Hematopoietic multipotent progenitor cell treated with erythropoietin and hydrocortisone succinate and interleukin-3 and kit ligand, for 15 days (in vitro differentiated cells): ENCODE data around the gene ARVCF.

Source experiments
- DNase-seq: peaks from one replicate; pipeline ENCODE4 v3.0.0-alpha.2; 2015; ENCODE audit warnings: low spot score

The ARVCF gene

DNA sequence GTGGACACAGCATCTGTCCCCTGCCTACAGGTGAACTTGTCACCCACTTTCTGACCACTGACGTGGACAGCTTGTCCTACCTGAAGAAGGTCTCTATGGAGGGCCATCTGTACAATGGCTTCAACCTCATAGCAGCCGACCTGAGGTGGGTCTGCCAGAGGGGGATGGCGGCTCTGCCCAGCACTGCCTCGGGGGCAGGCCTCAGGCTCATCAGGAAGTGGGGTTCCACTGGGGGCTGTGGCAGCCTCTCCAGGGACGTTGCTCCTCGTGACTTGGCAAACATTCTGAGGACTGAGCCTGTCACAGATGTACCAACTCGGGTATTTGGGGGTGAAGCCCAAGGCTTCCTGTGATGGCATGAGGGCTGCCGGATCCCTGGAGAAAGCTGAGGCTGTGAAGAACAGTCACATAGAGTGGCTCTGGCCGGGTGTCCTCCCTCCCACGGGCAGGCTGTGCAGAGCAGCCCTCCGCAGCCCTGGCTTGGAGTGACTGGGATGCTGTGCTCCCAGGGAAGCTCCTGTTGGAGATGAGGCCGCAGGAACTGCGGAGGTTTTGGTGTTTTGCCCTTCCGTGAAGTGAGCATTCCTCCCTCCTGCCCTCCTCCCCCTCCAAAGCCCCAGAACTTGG, 36.9 kb upstream of the ARVCF start:
- DNase-seq: no peak

DNA sequence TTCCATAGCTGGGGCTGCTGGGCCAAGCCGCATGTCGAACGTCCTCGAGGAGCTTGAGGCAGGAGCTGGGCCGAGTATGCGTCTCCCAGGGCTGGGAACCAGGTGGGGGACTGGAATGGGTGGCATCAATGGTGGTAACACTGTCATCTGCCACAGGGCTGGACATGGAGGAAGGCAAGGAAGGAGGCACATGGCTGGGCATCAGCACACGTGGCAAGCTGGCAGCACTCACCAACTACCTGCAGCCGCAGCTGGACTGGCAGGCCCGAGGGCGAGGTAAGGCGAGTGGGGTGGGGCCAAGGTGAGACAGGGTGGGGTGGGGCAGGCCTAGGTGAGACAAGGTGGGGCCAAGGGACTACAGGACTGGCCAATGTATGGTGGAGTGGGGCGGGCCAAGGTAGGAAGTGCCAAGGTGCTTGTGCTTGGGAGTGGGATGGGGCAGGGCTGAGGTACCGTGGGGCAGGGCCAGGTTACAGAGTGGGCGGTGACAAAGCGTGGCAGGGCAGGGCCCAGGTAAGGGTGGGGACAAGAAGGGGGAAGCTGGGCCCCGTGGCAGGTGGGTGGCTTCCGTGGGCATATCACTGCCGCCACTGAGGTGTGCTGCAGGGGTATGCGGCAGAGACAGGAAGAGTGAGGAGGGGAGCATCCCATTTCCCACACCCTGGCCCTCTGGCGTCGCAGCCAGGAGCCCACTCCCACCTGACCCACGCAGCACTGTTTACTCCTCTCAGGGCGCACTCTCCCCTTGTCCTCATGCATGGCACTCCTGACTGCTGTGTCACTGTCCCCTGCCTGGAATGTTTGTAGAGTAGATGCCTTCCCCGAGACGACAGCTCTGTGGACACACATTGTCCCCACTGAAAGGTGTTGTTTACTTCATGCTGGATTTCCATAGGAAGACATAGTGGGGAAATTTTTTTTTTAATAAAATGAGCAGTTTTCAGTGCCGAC, 36.0 kb upstream of the ARVCF start:
- DNase-seq: no peak

DNA sequence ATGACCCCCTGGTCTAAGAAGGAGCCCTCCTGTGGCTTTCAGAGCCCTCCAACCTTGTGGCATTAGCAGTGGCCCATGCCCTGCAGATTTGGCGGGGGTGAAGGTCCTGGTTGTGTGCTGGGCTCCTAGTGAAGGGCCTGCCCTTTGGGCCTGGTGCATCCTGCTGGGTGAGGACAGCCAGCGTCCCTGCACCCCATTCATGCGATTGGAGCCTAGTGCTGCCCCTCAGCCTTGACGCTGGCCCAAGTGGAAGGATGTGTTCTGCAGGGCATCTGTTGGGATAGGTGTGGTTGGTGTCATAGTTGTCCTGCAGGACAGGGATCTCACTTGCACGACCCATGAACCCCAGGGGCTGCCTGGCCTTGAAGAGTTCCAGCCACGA, 35.3 kb upstream of the ARVCF start:
- DNase-seq: no peak

DNA sequence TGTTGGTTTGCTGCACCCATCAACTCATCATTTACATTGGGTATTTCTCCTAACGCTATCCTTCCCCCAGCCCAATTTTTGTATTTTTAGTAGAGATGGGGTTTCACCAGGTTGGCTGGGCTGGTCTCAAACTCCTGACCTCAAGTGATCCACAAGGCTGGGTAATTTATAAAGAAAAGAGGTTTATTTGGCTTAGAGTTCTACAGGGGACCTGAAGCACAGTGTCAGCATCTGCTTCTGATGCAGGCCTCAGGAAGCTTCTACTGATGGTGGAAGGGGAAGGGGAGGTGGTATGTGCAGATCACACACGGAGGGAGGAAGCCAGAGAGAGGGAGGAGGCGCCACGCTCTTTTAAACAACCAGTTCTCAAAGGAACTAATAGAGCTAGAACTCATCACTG, 30.1 kb upstream of the ARVCF start:
- DNase-seq: no peak

DNA sequence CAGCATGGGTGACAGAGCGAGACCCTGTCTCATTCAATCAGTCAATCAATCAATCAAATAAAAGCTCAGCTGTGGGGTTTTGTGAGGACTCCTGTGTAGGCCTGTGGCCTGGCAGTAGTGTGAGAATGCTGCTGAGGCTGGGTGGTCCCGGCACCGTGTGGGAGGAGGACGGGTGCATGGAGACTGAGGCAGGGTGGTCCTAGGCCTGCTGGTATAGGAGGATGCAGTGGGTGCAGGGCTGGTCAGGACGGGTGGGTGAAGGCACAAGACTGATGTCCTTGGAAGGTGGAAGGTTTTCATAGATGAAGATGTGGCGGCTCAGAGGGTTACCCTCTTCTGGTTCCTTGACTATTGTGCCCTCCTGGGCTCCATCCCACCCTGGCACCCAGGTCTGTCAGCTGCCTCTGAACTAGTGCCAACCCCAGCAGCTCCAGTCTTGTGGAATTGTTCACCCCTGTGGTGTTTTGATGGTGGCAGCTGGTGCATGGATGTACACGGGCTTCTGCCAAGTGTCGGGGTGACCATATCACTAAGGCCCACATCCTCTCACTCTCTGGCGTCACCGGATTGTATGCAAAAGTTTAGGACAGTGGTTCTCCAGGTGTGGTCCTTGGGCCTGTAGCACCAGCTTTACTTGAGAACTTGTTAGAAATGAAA, 28.0 kb upstream of the ARVCF start:
- DNase-seq: no peak

DNA sequence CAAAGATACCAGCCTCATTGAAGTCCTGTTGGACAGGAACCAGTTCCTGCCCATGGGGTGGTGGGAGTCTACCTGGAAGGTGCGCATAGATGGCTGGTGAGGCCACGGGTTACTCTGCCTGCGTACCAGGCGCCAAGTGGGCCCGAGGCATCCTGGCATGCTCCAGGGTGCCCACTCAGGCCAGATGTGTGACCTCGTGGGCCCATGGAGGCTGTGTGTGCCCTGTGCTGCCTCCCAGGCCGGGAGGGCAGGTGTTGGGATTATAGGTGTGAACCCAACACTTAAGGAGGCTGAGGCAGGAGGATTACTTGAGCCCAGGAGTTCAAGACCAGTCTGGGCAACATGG, 27.3 kb upstream of the ARVCF start:
- no peak for DNase-seq

DNA sequence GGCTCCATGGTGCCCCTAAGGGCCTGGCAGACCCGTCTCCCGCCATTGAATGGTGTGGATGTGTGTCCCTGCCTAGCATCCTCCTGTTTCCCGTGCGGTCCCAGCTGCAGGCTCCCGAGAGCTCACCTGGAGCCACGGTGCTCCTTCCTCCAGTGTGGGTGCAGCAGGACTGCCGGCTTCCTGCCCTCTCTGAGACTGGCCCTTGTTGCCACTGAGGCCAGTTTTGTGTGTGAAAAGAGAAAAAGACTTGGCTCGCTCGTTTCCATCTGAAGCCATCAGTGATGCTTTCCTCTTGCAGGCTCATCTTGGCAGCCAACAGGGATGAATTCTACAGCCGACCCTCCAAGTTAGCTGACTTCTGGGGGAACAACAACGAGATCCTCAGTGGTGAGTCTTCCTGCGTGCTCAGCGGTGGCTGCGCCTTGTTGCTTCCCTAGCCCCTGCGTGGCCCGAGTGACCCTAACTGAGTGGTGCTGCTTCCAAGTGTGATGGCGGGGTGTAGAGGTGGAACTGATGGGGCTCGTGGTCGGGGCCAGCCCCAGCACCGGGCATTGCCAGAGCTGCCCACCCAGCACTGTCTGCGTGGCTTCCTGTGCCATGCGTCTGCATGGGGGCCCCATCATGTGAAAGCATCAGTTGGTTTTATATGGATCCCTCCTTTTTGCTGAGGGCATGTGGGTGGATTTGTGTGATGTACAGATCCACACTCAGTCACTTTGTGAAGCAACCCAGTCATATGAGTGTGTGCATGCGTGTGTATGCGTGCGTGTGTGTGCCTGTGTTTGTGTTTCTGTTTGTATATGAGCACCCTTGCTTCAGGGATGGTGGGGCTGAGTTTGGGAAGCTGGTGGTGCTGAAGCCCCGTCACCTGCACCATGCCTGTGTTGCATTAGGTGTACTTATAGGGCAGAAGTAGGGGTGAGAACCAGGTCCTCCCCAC, 26.7 kb upstream of the ARVCF start:
- no peak for DNase-seq

DNA sequence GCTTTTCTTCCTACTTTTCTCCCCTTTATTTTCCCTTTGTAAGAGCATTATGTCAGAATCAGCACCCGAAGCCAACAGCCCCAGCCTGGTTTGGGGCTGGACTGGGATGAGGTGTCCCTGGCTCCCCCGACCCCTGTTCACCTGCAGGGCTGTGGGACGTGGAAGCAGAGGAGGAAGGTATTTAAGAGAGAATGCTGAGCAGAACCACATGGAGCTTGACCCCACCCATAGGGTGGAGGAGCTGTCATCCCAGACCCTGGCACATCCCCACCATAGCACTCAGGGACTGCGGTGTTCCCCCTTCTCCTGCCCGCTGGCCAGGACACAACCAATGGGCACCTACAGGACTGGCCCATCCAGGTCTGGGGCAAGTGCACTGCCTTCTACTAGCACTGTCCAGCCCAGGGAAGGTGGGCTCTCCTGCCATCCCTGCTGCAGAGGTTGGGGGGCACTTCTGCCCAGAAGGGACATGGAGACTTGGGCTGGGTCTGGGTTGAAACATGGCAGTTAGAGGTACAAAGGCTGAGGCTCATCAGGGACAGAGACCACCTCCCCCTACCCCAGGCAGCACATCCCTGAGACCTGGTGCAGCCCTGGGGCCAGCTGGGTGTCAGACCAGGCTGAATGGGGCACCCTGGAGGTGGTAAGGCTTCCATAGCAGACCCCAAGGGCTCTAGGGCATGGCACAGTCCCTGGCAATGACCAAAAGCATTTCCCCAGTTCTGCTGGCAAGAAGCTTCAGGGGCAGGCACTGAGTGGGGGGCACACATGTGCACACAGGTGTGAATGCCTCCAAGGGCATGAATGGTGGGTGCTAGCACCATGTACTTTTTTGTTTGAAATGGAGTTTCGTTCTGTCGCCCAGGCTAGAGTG, 23.9 kb upstream of the ARVCF start:
- DNase-seq: no peak

DNA sequence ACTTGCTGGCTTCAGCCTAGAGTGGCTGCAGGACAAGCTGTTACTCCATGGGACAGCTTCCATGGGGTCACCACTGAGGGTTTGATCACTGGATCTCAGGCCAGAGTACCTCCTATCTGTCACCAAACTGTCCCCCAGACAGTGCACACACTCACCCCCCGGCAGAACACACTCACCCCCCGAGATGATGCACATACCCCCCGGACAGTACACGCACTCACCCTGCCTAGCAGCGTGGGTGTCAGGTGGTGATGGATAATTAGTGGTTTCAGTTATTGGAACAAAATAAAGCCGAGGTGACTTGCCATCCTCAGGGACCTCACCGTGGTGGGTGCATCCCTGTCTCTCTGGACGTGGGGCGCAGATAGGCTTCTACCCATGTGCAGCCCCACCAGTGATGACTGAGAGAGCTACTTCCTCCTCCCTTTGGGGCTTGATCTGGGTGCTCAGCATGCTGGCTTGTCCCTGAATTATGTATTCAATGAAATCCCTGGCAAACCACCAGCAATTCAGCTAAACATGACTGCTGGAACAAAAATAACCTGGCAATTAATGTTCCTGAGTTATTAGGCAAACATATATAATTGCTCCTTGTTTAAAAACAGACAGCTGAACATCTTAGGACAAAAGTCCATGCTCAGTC, 23.2 kb upstream of the ARVCF start:
- no peak for DNase-seq

DNA sequence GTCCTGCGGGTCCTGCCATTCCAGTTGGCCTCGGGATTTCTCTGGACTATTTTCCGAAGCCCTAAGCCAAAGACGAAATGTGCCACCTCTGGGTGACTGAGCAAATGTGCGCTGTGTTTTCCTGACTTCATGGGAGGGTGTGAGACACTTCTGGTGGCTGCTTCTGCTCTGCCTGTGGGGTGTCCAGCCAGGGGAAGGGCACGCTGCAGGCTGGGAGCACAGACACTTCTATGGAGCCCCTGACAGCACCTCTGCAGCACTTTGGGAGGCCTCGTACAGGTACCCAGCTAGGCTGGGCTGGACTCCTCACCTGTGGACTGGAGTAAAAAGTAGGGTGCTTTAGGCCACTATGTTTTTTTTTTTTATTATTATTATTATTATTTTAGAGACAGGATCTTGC, 22.0 kb upstream of the ARVCF start:
- DNase-seq: no peak

DNA sequence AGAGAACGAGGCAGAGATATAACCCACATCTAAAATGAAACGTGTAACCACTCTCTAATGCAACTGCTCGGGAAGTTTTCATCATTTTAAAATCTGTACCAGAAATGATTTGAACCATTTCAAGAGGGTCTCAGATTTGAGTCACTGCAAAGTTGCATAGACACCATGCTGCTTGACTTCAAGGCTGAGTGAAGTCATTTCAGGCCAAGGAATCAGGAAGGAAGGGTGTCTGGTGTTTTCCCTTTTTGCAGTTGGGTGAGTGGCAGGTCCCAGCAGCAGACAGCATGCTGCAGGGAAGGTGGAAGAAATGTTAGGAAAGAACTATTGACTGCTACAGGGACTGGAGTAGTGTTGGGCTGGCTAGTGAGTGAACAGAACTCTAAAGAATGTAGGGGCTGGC, 20.8 kb upstream of the ARVCF start:
- DNase-seq: no peak

DNA sequence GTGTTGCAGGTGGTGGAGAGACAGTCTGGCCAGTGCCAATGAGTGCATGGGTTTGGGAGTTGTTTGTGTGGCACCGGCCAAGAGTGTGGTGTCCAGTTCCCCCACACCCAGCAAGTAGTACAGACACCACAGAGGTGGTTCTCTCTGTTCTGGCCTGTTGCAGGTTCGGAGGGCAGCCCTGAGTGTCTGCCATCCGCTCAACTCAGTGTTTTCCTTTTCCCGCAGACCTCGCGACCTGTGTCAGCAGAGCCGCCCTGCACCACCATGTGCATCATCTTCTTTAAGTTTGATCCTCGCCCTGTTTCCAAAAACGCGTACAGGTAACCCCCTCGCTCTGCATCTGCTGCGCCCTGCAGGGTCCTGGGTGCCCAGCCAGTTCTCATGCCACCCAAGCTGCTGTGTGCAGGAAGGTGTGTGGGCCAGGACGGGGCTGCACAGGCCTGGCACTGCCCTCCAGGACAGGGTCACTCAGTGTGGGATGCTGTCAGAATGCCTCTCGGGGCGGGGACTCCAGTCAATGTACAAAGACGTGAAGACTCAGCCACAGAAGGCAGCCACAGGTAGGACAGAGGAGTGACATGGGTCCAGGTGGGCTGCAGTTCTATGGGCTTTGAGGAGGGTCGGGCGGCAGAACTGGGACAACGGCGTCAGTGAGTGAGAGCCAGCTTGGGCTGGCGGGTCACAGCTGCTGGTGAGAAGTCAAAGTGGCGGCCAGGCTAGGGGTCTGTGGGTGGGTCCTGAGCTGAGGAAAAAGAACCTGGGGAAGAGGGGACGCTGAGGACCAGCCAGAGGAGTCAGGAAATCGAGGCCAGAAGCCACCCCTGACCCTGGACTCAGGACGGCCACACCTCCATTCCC, 20.1 kb upstream of the ARVCF start:
- DNase-seq: no peak

DNA sequence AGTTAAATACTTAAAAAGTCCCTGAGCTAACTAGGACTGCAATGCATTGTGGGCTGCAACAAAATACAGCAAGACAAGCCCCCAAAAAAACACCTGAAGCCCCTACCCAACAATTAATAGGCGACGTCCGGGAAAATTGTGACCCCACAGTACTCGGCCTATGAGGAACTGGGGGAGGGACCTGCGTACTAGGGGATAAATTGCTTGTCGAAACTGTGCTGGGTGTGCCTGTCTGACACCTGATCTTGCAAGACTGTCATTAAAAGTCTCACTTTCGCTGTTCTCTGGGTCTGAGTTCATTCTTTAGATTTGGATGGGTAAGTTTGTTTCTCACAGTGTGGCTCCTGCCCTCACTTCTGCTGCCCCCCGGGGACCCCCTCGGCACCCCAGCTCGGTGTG, 19.5 kb upstream of the ARVCF start:
- no peak for DNase-seq

DNA sequence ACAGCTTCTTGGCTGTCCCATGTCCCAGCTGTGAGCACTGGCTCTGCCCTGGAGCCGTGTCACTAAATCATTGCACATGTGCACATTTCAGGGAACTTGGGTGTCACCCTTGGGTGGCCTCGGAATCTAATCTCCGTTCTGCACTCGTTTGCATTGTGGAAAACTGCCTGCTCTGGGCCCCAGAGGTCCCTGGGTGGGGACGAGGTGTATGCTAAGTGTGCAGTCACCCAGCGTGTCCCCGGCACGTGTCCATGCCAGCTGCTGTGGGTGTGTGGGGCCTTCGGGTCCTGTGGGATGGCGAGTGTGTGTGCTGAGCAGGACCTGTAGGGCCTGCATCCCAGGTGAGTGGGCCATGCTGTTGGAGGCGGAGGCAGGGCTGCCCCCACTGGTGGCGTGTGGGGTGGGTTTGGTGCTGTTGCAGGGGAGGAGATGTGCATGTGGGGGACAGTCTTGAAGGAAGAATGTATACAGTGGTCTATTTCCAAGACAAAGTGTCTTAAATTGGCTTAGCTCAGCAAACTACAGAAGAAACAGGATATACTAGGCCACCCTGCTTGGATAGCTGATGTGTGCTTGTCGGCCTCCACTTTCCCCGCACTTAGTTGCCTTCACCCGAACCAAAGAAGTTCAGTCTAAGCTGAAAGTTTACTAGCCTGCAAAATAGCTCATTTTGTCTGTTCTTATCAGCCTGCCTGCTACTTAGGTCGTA, 18.9 kb upstream of the ARVCF start:
- peak; percentile 70 for DNase-seq

DNA sequence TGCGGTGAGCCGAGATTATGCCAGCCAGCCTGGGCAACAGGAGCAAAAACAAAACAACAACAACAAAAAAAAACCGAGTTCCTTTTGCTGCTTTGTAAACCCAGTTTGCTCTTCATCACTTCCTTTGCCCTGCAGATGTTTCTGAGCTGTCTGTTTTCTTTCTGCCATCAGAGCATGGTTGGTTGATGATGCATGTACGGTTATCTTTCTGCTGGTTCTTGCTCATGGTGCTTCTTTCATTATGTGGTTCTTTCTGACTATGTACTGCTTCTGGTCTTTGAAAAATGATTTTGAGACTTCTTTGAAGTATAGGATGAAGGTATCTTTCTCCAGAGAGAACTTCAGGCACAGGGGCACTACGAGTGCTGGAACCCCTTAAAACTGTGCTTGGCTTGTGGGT, 17.5 kb upstream of the ARVCF start:
- no peak for DNase-seq

DNA sequence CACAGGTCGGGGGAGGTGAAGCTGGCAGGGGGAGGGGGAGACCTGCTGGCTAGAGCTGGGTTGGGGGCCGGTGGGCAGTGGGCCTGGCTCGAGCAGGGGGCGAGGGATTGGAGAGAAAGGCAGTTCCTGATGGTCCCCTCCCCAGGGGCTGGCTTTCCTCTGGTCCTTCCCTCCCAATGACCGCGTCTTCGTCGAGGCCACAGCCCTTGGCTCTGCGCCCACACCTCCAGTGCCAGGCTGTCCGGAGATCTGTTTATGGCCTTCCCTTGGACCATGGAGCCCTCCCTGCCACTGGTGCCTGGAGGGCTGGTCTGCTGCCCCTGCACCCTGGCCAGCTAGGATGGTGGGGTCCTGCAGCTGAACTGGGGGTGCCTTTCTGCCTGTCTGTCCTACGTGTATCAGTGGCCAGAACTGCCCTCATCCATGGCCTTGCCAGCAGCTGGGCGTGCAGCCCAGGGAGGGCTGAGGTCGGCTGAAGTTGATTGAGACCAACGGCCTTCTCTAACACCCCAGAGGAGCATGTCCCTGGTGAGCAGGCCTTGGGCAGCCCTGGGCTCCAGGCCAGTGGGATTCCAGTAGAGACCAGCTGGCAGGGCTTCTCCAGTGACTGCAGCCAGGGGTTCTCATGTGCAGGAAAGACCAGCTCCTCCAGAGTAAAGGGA, 16.6 kb upstream of the ARVCF start:
- no peak for DNase-seq

DNA sequence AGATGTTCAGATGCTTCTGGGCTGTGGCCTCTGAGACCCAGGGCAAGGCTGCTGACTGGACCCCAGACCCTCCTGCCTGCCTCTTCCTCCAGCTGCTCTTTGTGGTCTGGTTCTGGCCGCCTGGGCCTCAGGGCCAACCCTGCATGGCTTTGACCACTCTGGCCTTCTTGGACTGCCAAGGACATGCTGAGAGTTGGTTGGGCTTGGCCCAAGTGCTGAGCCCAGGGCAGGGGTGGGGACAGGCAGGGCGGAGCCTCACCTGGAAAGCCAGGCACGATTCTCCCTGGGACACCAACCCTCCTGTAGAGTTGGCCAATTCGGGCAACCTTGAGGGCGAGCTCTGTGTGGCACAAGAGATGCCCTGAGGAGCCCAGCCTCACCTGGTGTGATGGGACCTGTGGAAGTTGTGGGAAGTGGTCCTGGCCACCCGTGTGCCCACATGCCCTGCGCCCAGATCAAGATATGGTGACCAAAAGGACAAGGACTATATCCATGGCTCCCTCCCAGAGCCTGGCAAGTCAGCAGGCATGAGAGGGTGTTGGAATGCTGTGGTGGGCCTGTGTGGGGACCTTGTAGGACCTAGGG, 15.9 kb upstream of the ARVCF start:
- DNase-seq: no peak
